Brain microvascular endothelial cell (primary cell): ENCODE measurements around the gene PC.

Source experiments
- DNase-seq: peaks from one replicate; pipeline ENCODE4 v3.0.0-alpha.2; 2020
- H3K27ac ChIP-seq: fragments of 250-450 bp; sonication (Bioruptor Pico); 2 replicates; pipeline ENCODE4 v1.5.1; 2020; ENCODE audit warnings: mild to moderate bottlenecking, moderate library complexity
- H3K27me3 ChIP-seq: fragments of 250-450 bp; sonication (Bioruptor Pico); replicated peaks from 2 replicates; pipeline ENCODE4 v1.5.1; 2020; ENCODE audit warnings: mild to moderate bottlenecking
- H3K36me3 ChIP-seq: fragments of 250-450 bp; sonication (Bioruptor Pico); replicated peaks from 2 replicates; pipeline ENCODE4 v1.5.1; 2020; ENCODE audit warnings: mild to moderate bottlenecking
- H3K4me3 ChIP-seq: 2 replicates; pipeline ENCODE4 v1.5.1; 2011; ENCODE audit warnings: low read depth, mild to moderate bottlenecking, control low read depth, low read length, moderate library complexity
- CTCF ChIP-seq: IDR thresholded peaks from 2 replicates; pipeline ENCODE4 v1.5.1; 2011; ENCODE audit warnings: low read depth, mild to moderate bottlenecking, moderate library complexity, low read length, control low read depth, inconsistent platforms; ENCODE audit errors: missing control alignments
- in situ Hi-C: cut with HindIII; loops from 2 replicates; pipeline ENCODE4 v1.10.0; 2017; ENCODE audit warnings: low sequenced_read_pairs, low pct_ligation_motif_present

PC gene

GRCh38 chr11:66976028-66976467 is 17.9 kb upstream of the PC start:
- no peak for DNase-seq
- H3K27me3 ChIP-seq = no peaks in the 10 kb centered on the region
- no peak overlapping the region for H3K27ac ChIP-seq

GRCh38 chr11:66975405-66976027 is 17.3 kb upstream of the PC start:
- Histone ChIP-seq H3K27ac (no peak overlapping the region), H3K27me3 (no peaks in the 10 kb centered on the region), H3K4me3 (no peak overlapping the region), H3K36me3 (no peaks in the 10 kb centered on the region)
- TF ChIP-seq CTCF = no peak
- in situ Hi-C loops = no loop called here
- no peak for DNase-seq

More at GRCh38 chr11:66976028-66976467, 17.9 kb upstream of the PC start:
- no peaks in the 10 kb centered on the region for H3K36me3 ChIP-seq
- H3K4me3 ChIP-seq = no peak overlapping the region
- in situ Hi-C loops = no loop called here
- peak; percentile 91 for TF ChIP-seq CTCF

GRCh38 chr11:66974724-66975404 is 16.7 kb upstream of the PC start, which contains the start of gene C11orf86:
Gene C11orf86 (plus strand): TSS chr11:66975304. CDS start chr11:66975363, 59 bp downstream.
- Histone ChIP-seq H3K27ac (no peak within 1 kb of the TSS), H3K36me3 (no peaks in the 10 kb centered on the region), H3K4me3 (no peak within 1 kb of the TSS), H3K27me3 (no peaks in the 10 kb centered on the region)
- no peak for TF ChIP-seq CTCF
- in situ Hi-C loops = no loop called here
- DNase-seq = no peak

GRCh38 chr11:66973956-66974580 is 15.9 kb upstream of the PC start:
- no peak overlapping the region for H3K4me3 ChIP-seq
- no peaks in the 10 kb centered on the region for H3K36me3 ChIP-seq
- in situ Hi-C loops = no loop called here
- H3K27ac ChIP-seq = no peak overlapping the region
- DNase-seq = no peak
- no peak for TF ChIP-seq CTCF
- H3K27me3 ChIP-seq = no peaks in the 10 kb centered on the region

GRCh38 chr11:66971488-66971887 is 13.3 kb upstream of the PC start:
- in situ Hi-C loops = no loop called here
- Histone ChIP-seq H3K4me3 (no peak overlapping the region), H3K36me3 (no peaks in the 10 kb centered on the region), H3K27ac (peak overlapping the region; percentile 98), H3K27me3 (no peaks in the 10 kb centered on the region)
- DNase-seq = no peak
- no peak for TF ChIP-seq CTCF
